IMR-90 (cell line): ENCODE results near the gene ZNF407. TPM values are rescaled to one million over a fixed set of nuclear protein-coding genes. Genes with fewer than 3 reads are reported as not detected.

Experiments
- ATAC-seq: fragments of 200-7000 bp; cut with Tn5 transposase; 2 replicates; pipeline ENCODE4 v1.9.1; 2020; ENCODE audit warnings: low read depth, mild to moderate bottlenecking, moderate library complexity
- BruUV-seq: library from RNA; stranded (reverse); fragments of 400-500 nt; replicated peaks from 2 replicates; lab custom pipeline; 2021; lab: Mats Ljungman, UMichigan
- CTCF ChIA-PET: fragments of 300-600 bp; formaldehyde crosslinking; extraction: SDS; loops from one replicate; lab custom pipeline; 2021; ENCODE audit warnings: antibody characterized with exemption; lab: Yijun Ruan, JAX
- POLR2A ChIA-PET: fragments of 300-600 bp; sonication (Branson Sonifier 250); formaldehyde crosslinking; loops from one replicate; lab custom pipeline; 2022; ENCODE audit warnings: antibody characterized with exemption; ENCODE audit not compliant: unreplicated experiment; lab: Charles Lee
- DNase-seq: peaks from one replicate; pipeline ENCODE4 v3.0.0; 2013
- H2AFZ ChIP-seq: replicated peaks from 2 replicates; pipeline ENCODE3; 2013; ENCODE audit warnings: low read length, mild to moderate bottlenecking; ENCODE audit not compliant: poor library complexity
- H2AK5ac ChIP-seq: 2 replicates; pipeline ENCODE4 v1.6.1; 2013; ENCODE audit warnings: low read depth, low read length, inconsistent platforms
- H2AK9ac ChIP-seq: replicated peaks from 2 replicates; pipeline ENCODE3; 2013; ENCODE audit warnings: mild to moderate bottlenecking, low read depth, low read length, moderate library complexity; ENCODE audit not compliant: poor library complexity
- H2BK120ac ChIP-seq: 2 replicates; pipeline ENCODE4 v1.6.1; 2013; ENCODE audit warnings: low read depth, low read length, inconsistent platforms
- H2BK15ac ChIP-seq: 3 replicates; pipeline ENCODE4 v1.6.1; 2013; ENCODE audit warnings: low read depth, low read length, inconsistent platforms
- H2BK20ac ChIP-seq: 2 replicates; pipeline ENCODE4 v1.6.1; 2013; ENCODE audit warnings: low read depth, mild to moderate bottlenecking, inconsistent platforms, low read length, moderate library complexity
- H2BK5ac ChIP-seq: 2 replicates; pipeline ENCODE4 v1.6.1; 2013; ENCODE audit warnings: mild to moderate bottlenecking, low read depth, low read length, inconsistent platforms; ENCODE audit not compliant: poor library complexity, severe bottlenecking
- H3K14ac ChIP-seq: replicated peaks from 2 replicates; pipeline ENCODE4 v1.6.1; 2013; ENCODE audit warnings: low read depth, low read length, inconsistent platforms
- H3K18ac ChIP-seq: 2 replicates; pipeline ENCODE4 v1.6.1; 2013; ENCODE audit warnings: low read depth, low read length, control low read depth
- H3K23ac ChIP-seq: 2 replicates; pipeline ENCODE4 v1.6.1; 2013; ENCODE audit warnings: low read depth, low read length, inconsistent platforms
- H3K27ac ChIP-seq: 2 replicates; pipeline ENCODE4 v1.5.1; 2013; ENCODE audit warnings: mild to moderate bottlenecking, control low read depth, low read length; ENCODE audit not compliant: insufficient read depth
- H3K27me3 ChIP-seq: 2 replicates; pipeline ENCODE4 v1.6.1; 2013; ENCODE audit warnings: low read length; ENCODE audit not compliant: control insufficient read depth, insufficient read depth
- H3K36me3 ChIP-seq: 2 replicates; pipeline ENCODE4 v1.6.1; 2013; ENCODE audit warnings: low read length, mixed read lengths; ENCODE audit not compliant: control insufficient read depth, insufficient read depth
- H3K4ac ChIP-seq: 2 replicates; pipeline ENCODE4 v1.6.1; 2013; ENCODE audit warnings: low read depth, low read length, inconsistent platforms
- H3K4me1 ChIP-seq: 2 replicates; pipeline ENCODE4 v1.6.1; 2013; ENCODE audit warnings: low read length, mixed read lengths; ENCODE audit not compliant: control insufficient read depth, insufficient read depth
- H3K4me2 ChIP-seq: 2 replicates; pipeline ENCODE4 v1.6.1; 2013; ENCODE audit warnings: low read depth, mild to moderate bottlenecking, control low read depth, low read length, moderate library complexity
- H3K4me3 ChIP-seq: 2 replicates; pipeline ENCODE4 v1.5.1; 2013; ENCODE audit warnings: low read depth, mild to moderate bottlenecking, control low read depth, low read length, moderate library complexity; ENCODE audit not compliant: insufficient read depth
- H3K56ac ChIP-seq: 2 replicates; pipeline ENCODE4 v1.6.1; 2013; ENCODE audit warnings: low read length, inconsistent platforms; ENCODE audit not compliant: insufficient read depth; ENCODE audit errors: extremely low read depth
- H3K79me1 ChIP-seq, 2 experiments: 2 replicates each; pipeline ENCODE4 v1.6.1; 2013; ENCODE audit warnings: low read length in 2 of 2, inconsistent platforms in 1 of 2, low read depth in 1 of 2
- H3K9ac ChIP-seq: 2 replicates; pipeline ENCODE4 v1.6.1; 2013; ENCODE audit warnings: low read depth, low read length, control low read depth
- H3K9me1 ChIP-seq: 2 replicates; pipeline ENCODE4 v1.6.1; 2013; ENCODE audit warnings: low read length, inconsistent platforms; ENCODE audit not compliant: insufficient read depth
- H3K9me3 ChIP-seq: 2 replicates; pipeline ENCODE4 v1.6.1; 2013; ENCODE audit warnings: low read length; ENCODE audit not compliant: control insufficient read depth, insufficient read depth
- H4K20me1 ChIP-seq: 2 replicates; pipeline ENCODE4 v1.6.1; 2013; ENCODE audit warnings: low read length, inconsistent platforms; ENCODE audit not compliant: insufficient read depth
- H4K5ac ChIP-seq: 2 replicates; pipeline ENCODE4 v1.6.1; 2013; ENCODE audit warnings: mild to moderate bottlenecking, low read depth, low read length, control low read depth
- H4K8ac ChIP-seq, 2 experiments: 2 replicates each; pipeline ENCODE4 v1.6.1; 2013; ENCODE audit warnings: low read depth in 2 of 2, low read length in 2 of 2, control low read depth in 1 of 2, inconsistent platforms in 1 of 2
- H4K91ac ChIP-seq: 2 replicates; pipeline ENCODE4 v1.6.1; 2013; ENCODE audit warnings: low read depth, low read length, inconsistent platforms; ENCODE audit not compliant: insufficient read depth
- CTCF ChIP-seq: conservative IDR thresholded peaks from 2 replicates; pipeline ENCODE4 v1.5.1; 2012; ENCODE audit warnings: mild to moderate bottlenecking, low read depth, low read length, improper control_type of control experiment
- MAFK ChIP-seq: IDR thresholded peaks from 2 replicates; pipeline ENCODE4 v1.6.1; 2012; ENCODE audit warnings: low read depth, low read length, improper control_type of control experiment
- MXI1 ChIP-seq: IDR thresholded peaks from 2 replicates; pipeline ENCODE4 v1.6.1; 2012; ENCODE audit warnings: low read depth, mild to moderate bottlenecking, low read length, moderate library complexity, borderline replicate concordance
- WGBS, 2 experiments: methylation state at CpG; one replicate each; pipeline versions ENCODE4 v1.1.5 to v1.1.7; 2013; ENCODE audit warnings: missing lambda C conversion rate in 2 of 2; ENCODE audit not compliant: insufficient read length in 1 of 2; ENCODE audit errors: extremely low coverage in 2 of 2; 5-methylcytosine and 5-hydroxymethylcytosine counted together
- dilution Hi-C: fragments of 300-500 bp; cut with HindIII; formaldehyde crosslinking; loops from one replicate; pipeline ENCODE4 v1.14.3; 2018; ENCODE audit warnings: low sequenced_read_pairs; ENCODE audit not compliant: unreplicated experiment
- in situ Hi-C: fragments of 300-500 bp; cut with MboI; formaldehyde crosslinking; loops from 3 replicates; pipeline ENCODE4 v1.14.3; 2019; ENCODE audit warnings: low sequenced_read_pairs, inconsistent platforms, mixed read lengths
- intact Hi-C: fragments of 100-400 bp; cut with micrococcal nuclease; formaldehyde crosslinking; loops from 2 replicates; pipeline ENCODE4 v1.10.0; 2022
- polyA plus RNA-seq, 3 experiments: library from polyadenylated mRNA; depleted of rRNA; stranded (reverse); fragments of >200 nt; gene quantifications; 2 replicates each; pipeline ENCODE4 v1.2.3, GENCODE V29; 2012; ENCODE audit warnings: low replicate concordance in 1 of 3
- total RNA-seq: library from RNA; depleted of rRNA; stranded (reverse); fragments of >200 nt; gene quantifications from 2 replicates; pipeline ENCODE4 v1.2.3, GENCODE V29; 2012

ZNF407 gene
- total and polyA plus RNA-seq, 2 of the 4 experiments (the other 2 are of a cell fraction): 3.1 to 20.1 TPM

- H3K27ac ChIP-seq: no peak overlapping the region
- no peaks in the 10 kb centered on the region for H4K20me1 ChIP-seq
- intact Hi-C loops: no loop called here
- peaks cover 4 to 15% of the 10 kb centered on the region in 2 experiments; a peak in 2 of 4 replicates for H3K79me1 ChIP-seq
- CTCF ChIA-PET: no interaction called here
- no peak for ATAC-seq
- H4K5ac ChIP-seq: no peak overlapping the region
- no peak overlapping the region for H2BK20ac ChIP-seq
- no peaks in the 10 kb centered on the region for H3K36me3 ChIP-seq
- dilution Hi-C loops: no loop called here
- no peak for TF ChIP-seq CTCF
- TF ChIP-seq MXI1: no peak
- TF ChIP-seq MAFK: no peak
- no peak overlapping the region for H3K14ac ChIP-seq
- no peak overlapping the region for H2AK9ac ChIP-seq
- no peak overlapping the region for H4K91ac ChIP-seq
- no peak overlapping the region for H3K4ac ChIP-seq
- no peak overlapping the region for H2AK5ac ChIP-seq
- no peak overlapping the region for H2BK15ac ChIP-seq
- no peak overlapping the region for H4K8ac ChIP-seq
- no peaks in the 10 kb centered on the region for H3K27me3 ChIP-seq
- WGBS, 2 experiments: no CpG with 5 or more reads among the region's 5 CpGs
- BruUV-seq: no TSS peak
- H3K18ac ChIP-seq: no peak overlapping the region; the same call in 1 of the 2 replicates
- no peak for DNase-seq
- in situ Hi-C loops: no loop called here
- H2BK120ac ChIP-seq: no peak overlapping the region
- H3K23ac ChIP-seq: no peak overlapping the region
- H2BK5ac ChIP-seq: no peak overlapping the region
- POLR2A ChIA-PET: no interaction called here
- no peak overlapping the region for H2AFZ ChIP-seq
- H3K4me2 ChIP-seq: no peak overlapping the region
- no peaks in the 10 kb centered on the region for H3K4me1 ChIP-seq
- H3K9ac ChIP-seq: no peak overlapping the region
- H3K9me1 ChIP-seq: peaks cover 4% of the 10 kb centered on the region; the same call in 1 of the 2 replicates
- H3K56ac ChIP-seq: no peak overlapping the region
- no peaks in the 10 kb centered on the region for H3K9me3 ChIP-seq
- no peak overlapping the region for H3K4me3 ChIP-seq
Measured at GRCh38 chr18:74715865-74716712, 118.4 kb downstream of the ZNF407 start.
